Skin epidermis (tissue), 12 donors: ENCODE results near the gene DEK.
"Not testable (repeated sequence)": the region's sequence is repeated elsewhere in the genome, so short reads cannot be mapped to it uniquely, and the experiment has no call there.

Source experiments
- H3K27ac ChIP-seq, 21 experiments: fragments of 200-600 bp; sonication (generic) in 11 of 21; one replicate each; pipeline ENCODE4 v1.5.0; 2020; ENCODE audit warnings: mild to moderate bottlenecking in 3 of 21, inconsistent platforms in 2 of 21, moderate library complexity in 2 of 21
- H3K4me3 ChIP-seq, 7 experiments: fragments of 200-600 bp; sonication (generic) in 2 of 7; one replicate each; pipeline ENCODE4 v1.5.0; 2020; ENCODE audit warnings: inconsistent platforms in 2 of 7, mild to moderate bottlenecking in 2 of 7, moderate library complexity in 1 of 7

Gene DEK

GRCh38 chr6:18210707-18211106, 53.6 kb downstream of the DEK start:
- H3K27ac ChIP-seq, result no peak overlapping the region

GRCh38 chr6:18209539-18210197, 54.7 kb downstream of the DEK start:
- Histone ChIP-seq H3K27ac (no peak overlapping the region), H3K4me3 (no peak overlapping the region)

More at GRCh38 chr6:18210707-18211106, 53.6 kb downstream of the DEK start:
- no peak overlapping the region for H3K4me3 ChIP-seq

- not testable (repeated sequence) for H3K27ac ChIP-seq, H3K4me3 ChIP-seq
These were observed 55.6 kb downstream of the DEK start for GRCh38 chr6:18208778-18209177.

- H3K27ac ChIP-seq, result no peak overlapping the region
- no peak overlapping the region for H3K4me3 ChIP-seq
These were observed 56.4 kb downstream of the DEK start for GRCh38 chr6:18207949-18208348.

- no peak overlapping the region for H3K27ac ChIP-seq
- H3K4me3 ChIP-seq, result no peak overlapping the region
These were observed 56.9 kb downstream of the DEK start for GRCh38 chr6:18207438-18207837.

GRCh38 chr6:18206591-18206990, 57.7 kb downstream of the DEK start:
- Histone ChIP-seq H3K27ac (no peak overlapping the region), H3K4me3 (no peak overlapping the region)

GRCh38 chr6:18204691-18205090, 59.6 kb downstream of the DEK start:
- Histone ChIP-seq H3K27ac (no peak overlapping the region), H3K4me3 (no peak overlapping the region)

- Histone ChIP-seq H3K4me3 (no peak overlapping the region), H3K27ac (no peak overlapping the region)
These were observed 60.5 kb downstream of the DEK start for GRCh38 chr6:18203786-18204185.

GRCh38 chr6:18192026-18192425, 72.3 kb downstream of the DEK start:
- Histone ChIP-seq H3K4me3 (no peak overlapping the region), H3K27ac (no peak overlapping the region)

GRCh38 chr6:18189196-18189595, 75.1 kb downstream of the DEK start:
- Histone ChIP-seq H3K27ac (no peak overlapping the region), H3K4me3 (no peak overlapping the region)

- Histone ChIP-seq H3K27ac (no peak overlapping the region), H3K4me3 (no peak overlapping the region)
These were observed 76.6 kb downstream of the DEK start for GRCh38 chr6:18187701-18188100.

GRCh38 chr6:18186540-18187250, 77.6 kb downstream of the DEK start:
- H3K4me3 ChIP-seq, result no peak overlapping the region
- H3K27ac ChIP-seq, result peak overlapping the region in 1 of 21 experiments; percentile 19

- no peak overlapping the region for H3K4me3 ChIP-seq
- H3K27ac ChIP-seq, result peak overlapping the region in 2 of 21 experiments; percentile 19 to 36
These were observed 78.3 kb downstream of the DEK start for GRCh38 chr6:18186033-18186432.

GRCh38 chr6:18185624-18186023, 78.7 kb downstream of the DEK start:
- H3K4me3 ChIP-seq, result no peak overlapping the region
- H3K27ac ChIP-seq, result peak overlapping the region in 2 of 21 experiments; percentile 19 to 36

GRCh38 chr6:18183766-18184165, 80.6 kb downstream of the DEK start:
- H3K27ac ChIP-seq, result no peak overlapping the region
- no peak overlapping the region for H3K4me3 ChIP-seq

- no peak overlapping the region for H3K27ac ChIP-seq
- H3K4me3 ChIP-seq, result no peak overlapping the region
These were observed 81.8 kb downstream of the DEK start for GRCh38 chr6:18182568-18182967.

GRCh38 chr6:18179770-18180356, 84.5 kb downstream of the DEK start:
- Histone ChIP-seq H3K27ac (peak overlapping the region in 6 of 21 experiments; percentile 8 to 51 (median 29)), H3K4me3 (no peak overlapping the region)

- H3K27ac ChIP-seq, result peak overlapping the region in 6 of 21 experiments; percentile 8 to 51 (median 29)
- no peak overlapping the region for H3K4me3 ChIP-seq
These were observed 85.2 kb downstream of the DEK start for GRCh38 chr6:18178960-18179615.

- no peak overlapping the region for H3K4me3 ChIP-seq
- peak overlapping the region in 1 of 21 experiments; percentile 10 for H3K27ac ChIP-seq
These were observed 86.9 kb downstream of the DEK start for GRCh38 chr6:18177286-18177965.

- not testable (repeated sequence) for H3K27ac ChIP-seq, H3K4me3 ChIP-seq
These were observed 88.1 kb downstream of the DEK start for GRCh38 chr6:18176198-18176597.
